Left renal cortex interstitium (tissue), 4 donors: Measurements from ENCODE around the gene ZFPL1. TPM values are rescaled to one million over a fixed set of nuclear protein-coding genes. Genes with fewer than 3 reads are reported as not detected.
A peak's percentile ranks its signal among the peaks of the same experiment; 100 is the strongest.

Source experiments
- DNase-seq, 4 donors: peaks; one replicate each; pipeline ENCODE4 v3.0.0-alpha.2; 2013; ENCODE audit warnings: low read depth in 4 of 4, low spot score in 2 of 4, missing footprints in 1 of 4
- polyA plus RNA-seq, 4 donors: library from polyadenylated mRNA; unstranded; fragments of 120-200 nt; gene quantifications; one replicate each; pipeline ENCODE4 v1.2.1, GENCODE V29; 2013; ENCODE audit not compliant: insufficient read length in 4 of 4

Gene ZFPL1
- polyA plus RNA-seq, 4 donors, result 27.9 to 35.9 (median 34.6) TPM

GRCh38 chr11:65089621-65090020 is 5.6 kb downstream of the ZFPL1 start:
- DNase-seq, result no peak

- DNase-seq, result no peak
Observed at GRCh38 chr11:65090628-65091027, 6.6 kb downstream of the ZFPL1 start.

GRCh38 chr11:65095427-65095826 is 11.4 kb downstream of the ZFPL1 start:
- no peak for DNase-seq

- peak in 2 of 4 donors; percentile 81 to 84 for DNase-seq
Observed at GRCh38 chr11:65095974-65096806, 12.2 kb downstream of the ZFPL1 start, which contains the start of gene VPS51. VPS51 (plus strand) TSS chr11:65096214; CDS start chr11:65096251, 37 bp downstream.

- DNase-seq, result no peak
Observed at GRCh38 chr11:65096926-65097325, 12.9 kb downstream of the ZFPL1 start.

- no peak for DNase-seq
Observed at GRCh38 chr11:65100674-65101350, 16.8 kb downstream of the ZFPL1 start.

- no peak for DNase-seq
Observed at GRCh38 chr11:65102142-65103095, 18.4 kb downstream of the ZFPL1 start.

GRCh38 chr11:65103476-65103875 is 19.5 kb downstream of the ZFPL1 start:
- no peak for DNase-seq

GRCh38 chr11:65104628-65105027 is 20.6 kb downstream of the ZFPL1 start:
- no peak for DNase-seq

- DNase-seq, result no peak
Observed at GRCh38 chr11:65107078-65107477, 23.1 kb downstream of the ZFPL1 start.

GRCh38 chr11:65107751-65108468 is 23.9 kb downstream of the ZFPL1 start:
- DNase-seq, result no peak

- no peak for DNase-seq
Observed at GRCh38 chr11:65108469-65109123, 24.6 kb downstream of the ZFPL1 start.

GRCh38 chr11:65109231-65110198 is 25.5 kb downstream of the ZFPL1 start:
- DNase-seq, result no peak

- DNase-seq, result peak in 2 of 4 donors; percentile 53 to 76
Observed at GRCh38 chr11:65110354-65110861, 26.4 kb downstream of the ZFPL1 start.

GRCh38 chr11:65111159-65111743 is 27.2 kb downstream of the ZFPL1 start:
- DNase-seq, result no peak

GRCh38 chr11:65111744-65112545 is 27.9 kb downstream of the ZFPL1 start, which contains the start of gene TM7SF2:
TM7SF2 (plus strand) TSS chr11:65111872; CDS start chr11:65112016, 144 bp downstream.
- DNase-seq, result peak in 2 of 4 donors; percentile 82 to 91
